Activated T-helper 2 cell treated with anti-CD3 and anti-CD28 coated beads, Interferon-gamma antibody, Interleukin-2, Interleukin-4, amounts not matched to agents 10 μg/mL and 5 μg/mL and 100 μg/mL, durations not matched to agents 14 hours and 24 hours and 36 hours (primary cell): ENCODE data around the gene CHRM4. TPM values are rescaled to one million over a fixed set of nuclear protein-coding genes. Genes with fewer than 3 reads are reported as not detected.
"Not testable (repeated sequence)": the region's sequence is repeated elsewhere in the genome, so short reads cannot be mapped to it uniquely, and the experiment has no call there.

Experiments
- DNase-seq: peaks from one replicate; pipeline ENCODE4 v3.0.0; 2021; ENCODE audit warnings: low spot score
- H3K27ac Mint-ChIP-seq: one replicate; pipeline ENCODE4 v1.8.0; 2021; ENCODE audit warnings: mixed read lengths
- H3K27me3 Mint-ChIP-seq: one replicate; pipeline ENCODE4 v1.8.0; 2021; ENCODE audit warnings: low read depth, mixed read lengths
- H3K36me3 Mint-ChIP-seq: one replicate; pipeline ENCODE4 v1.8.0; 2021; ENCODE audit warnings: low read depth, mixed read lengths
- H3K4me1 Mint-ChIP-seq: one replicate; pipeline ENCODE4 v1.8.0; 2021; ENCODE audit warnings: low read depth, mixed read lengths
- H3K4me3 Mint-ChIP-seq: one replicate; pipeline ENCODE4 v1.8.0; 2021; ENCODE audit warnings: low read depth, mild to moderate bottlenecking, moderate library complexity, mixed read lengths
- H3K9me3 Mint-ChIP-seq: one replicate; pipeline ENCODE4 v1.8.0; 2021; ENCODE audit warnings: mixed read lengths
- intact Hi-C: fragments of 100-400 bp; cut with micrococcal nuclease; formaldehyde crosslinking; loops from one replicate; pipeline ENCODE4 v1.15.1; 2023
- total RNA-seq: library from RNA; stranded (reverse); gene quantifications from 2 replicates; pipeline ENCODE4 v1.2.3, GENCODE V29; 2022

CHRM4 gene
- total RNA-seq, 1 donor from 2014 or later, result 0.23 TPM

- H3K4me1 Mint-ChIP-seq, result peaks cover 14% of the 10 kb centered on the region
- no peak for DNase-seq
- no peak overlapping the region for H3K27ac Mint-ChIP-seq
- H3K36me3 Mint-ChIP-seq, result peaks cover 2% of the 10 kb centered on the region
- H3K27me3 Mint-ChIP-seq, result peaks cover 50% of the 10 kb centered on the region
- no peaks in the 10 kb centered on the region for H3K9me3 Mint-ChIP-seq
- H3K4me3 Mint-ChIP-seq, result no peak overlapping the region
- intact Hi-C loops, result loop anchor here (10.0 kb wide), 1 partner anchor 321 kb away; the partner anchor contains the start of genes ARHGAP1 and ZNF408
These were observed 7.4 kb downstream of the CHRM4 start for GRCh38 chr11:46383974-46384701.

- intact Hi-C loops, result loop anchor here (10.0 kb wide), 1 partner anchor 321 kb away; the partner anchor contains the start of genes ARHGAP1 and ZNF408
- H3K36me3 Mint-ChIP-seq, result peaks cover 6% of the 10 kb centered on the region
- no peaks in the 10 kb centered on the region for H3K9me3 Mint-ChIP-seq
- H3K4me1 Mint-ChIP-seq, result peaks cover 13% of the 10 kb centered on the region
- H3K27ac Mint-ChIP-seq, result no peak overlapping the region
- no peak for DNase-seq
- no peak overlapping the region for H3K4me3 Mint-ChIP-seq
- peaks cover 43% of the 10 kb centered on the region for H3K27me3 Mint-ChIP-seq
These were observed 8.2 kb downstream of the CHRM4 start for GRCh38 chr11:46383404-46383758.

GRCh38 chr11:46382646-46383403 lies 8.8 kb downstream of the CHRM4 start:
- Mint-ChIP-seq H3K4me3 (no peak overlapping the region), H3K27me3 (peaks cover 37% of the 10 kb centered on the region), H3K36me3 (peaks cover 12% of the 10 kb centered on the region), H3K4me1 (peaks cover 8% of the 10 kb centered on the region), H3K9me3 (no peaks in the 10 kb centered on the region), H3K27ac (no peak overlapping the region)
- intact Hi-C loops, result loop anchor here (10.0 kb wide), 1 partner anchor 322 kb away; the partner anchor contains the start of genes ARHGAP1 and ZNF408
- no peak for DNase-seq

GRCh38 chr11:46381819-46382645 lies 9.5 kb downstream of the CHRM4 start:
- H3K27ac Mint-ChIP-seq, result no peak overlapping the region
- intact Hi-C loops, result loop anchor here (2.0 to 10.0 kb wide), 2 partner anchors 29 to 323 kb away; partner anchors contain the start of genes ARHGAP1 and ZNF408
- H3K36me3 Mint-ChIP-seq, result peaks cover 20% of the 10 kb centered on the region
- peak overlapping the region; percentile 67 for H3K4me3 Mint-ChIP-seq
- no peaks in the 10 kb centered on the region for H3K9me3 Mint-ChIP-seq
- DNase-seq, result no peak
- peaks cover 32% of the 10 kb centered on the region for H3K27me3 Mint-ChIP-seq
- peaks cover 8% of the 10 kb centered on the region for H3K4me1 Mint-ChIP-seq

GRCh38 chr11:46381048-46381818 lies 10.3 kb downstream of the CHRM4 start, which contains the start of gene MDK:
MDK (plus strand) TSS chr11:46381669; CDS start chr11:46382058, 389 bp downstream.
- Mint-ChIP-seq H3K4me3 (peak within 1 kb of the TSS; percentile 67), H3K4me1 (peaks cover 5% of the 10 kb centered on the region), H3K36me3 (peaks cover 28% of the 10 kb centered on the region), H3K9me3 (no peaks in the 10 kb centered on the region), H3K27me3 (peaks cover 24% of the 10 kb centered on the region), H3K27ac (peak within 1 kb of the TSS; percentile 17)
- intact Hi-C loops, result loop anchor here (2.0 to 10.0 kb wide), 2 partner anchors 28 to 324 kb away; partner anchors contain the start of genes ARHGAP1 and ZNF408
- DNase-seq, result no peak

GRCh38 chr11:46380340-46381047 lies 11.1 kb downstream of the CHRM4 start:
- Mint-ChIP-seq H3K4me3 (peak overlapping the region; percentile 47), H3K36me3 (peaks cover 30% of the 10 kb centered on the region), H3K27ac (peak overlapping the region; percentile 17), H3K9me3 (no peaks in the 10 kb centered on the region), H3K27me3 (peaks cover 21% of the 10 kb centered on the region), H3K4me1 (peaks cover 5% of the 10 kb centered on the region)
- intact Hi-C loops, result loop anchor here (2.0 to 10.0 kb wide), 2 partner anchors 28 to 324 kb away; partner anchors contain the start of genes ARHGAP1 and ZNF408
- peak; percentile 55 for DNase-seq

- intact Hi-C loops, result loop anchor here (2.0 to 10.0 kb wide), 2 partner anchors 27 to 325 kb away; partner anchors contain the start of genes ARHGAP1 and ZNF408
- Mint-ChIP-seq H3K36me3 (peaks cover 37% of the 10 kb centered on the region), H3K27me3 (peaks cover 17% of the 10 kb centered on the region)
- DNase-seq, H3K9me3 Mint-ChIP-seq, H3K4me3 Mint-ChIP-seq, H3K4me1 Mint-ChIP-seq, H3K27ac Mint-ChIP-seq: not testable (repeated sequence)
These were observed 11.9 kb downstream of the CHRM4 start for GRCh38 chr11:46379482-46380293.

GRCh38 chr11:46378811-46379481 lies 12.6 kb downstream of the CHRM4 start:
- no peak for DNase-seq
- Mint-ChIP-seq H3K27me3 (peaks cover 12% of the 10 kb centered on the region), H3K9me3 (no peaks in the 10 kb centered on the region)

GRCh38 chr11:46378296-46378695 lies 13.3 kb downstream of the CHRM4 start:
- Mint-ChIP-seq H3K36me3 (peaks cover 37% of the 10 kb centered on the region), H3K9me3 (no peaks in the 10 kb centered on the region), H3K4me1 (peaks cover 5% of the 10 kb centered on the region), H3K4me3 (no peak overlapping the region), H3K27me3 (peaks cover 7% of the 10 kb centered on the region), H3K27ac (no peak overlapping the region)
- no peak for DNase-seq
- intact Hi-C loops, result no loop called here

More at GRCh38 chr11:46378811-46379481, 12.6 kb downstream of the CHRM4 start:
- Mint-ChIP-seq H3K36me3 (peaks cover 37% of the 10 kb centered on the region), H3K4me3 (no peak overlapping the region), H3K4me1 (peaks cover 5% of the 10 kb centered on the region), H3K27ac (no peak overlapping the region)
- intact Hi-C loops, result no loop called here

GRCh38 chr11:46377831-46378230 lies 13.7 kb downstream of the CHRM4 start:
- no peak for DNase-seq
- Mint-ChIP-seq H3K9me3 (no peaks in the 10 kb centered on the region), H3K4me1 (peaks cover 5% of the 10 kb centered on the region), H3K4me3 (no peak overlapping the region), H3K36me3 (peaks cover 37% of the 10 kb centered on the region), H3K27me3 (peaks cover 6% of the 10 kb centered on the region), H3K27ac (no peak overlapping the region)
- intact Hi-C loops, result no loop called here
